H9 (cell line): Measurements from ENCODE around the gene FGFBP3. TPM values are rescaled to one million over a fixed set of nuclear protein-coding genes. Genes with fewer than 3 reads are reported as not detected.

Source experiments
- DNase-seq: peaks from one replicate; pipeline ENCODE4 v3.0.0-alpha.2; 2017
- H2AFZ ChIP-seq: one replicate; pipeline ENCODE4 v1.6.1; 2013; ENCODE audit warnings: mild to moderate bottlenecking, low read length, control low read depth, moderate library complexity
- H2AK5ac ChIP-seq: 2 replicates; pipeline ENCODE4 v1.6.1; 2013; ENCODE audit warnings: low read length, control low read depth, mixed read lengths; ENCODE audit not compliant: insufficient read length
- H2BK120ac ChIP-seq: one replicate; pipeline ENCODE4 v1.6.1; 2013; ENCODE audit warnings: low read depth, mild to moderate bottlenecking, low read length, control low read depth, inconsistent platforms; ENCODE audit not compliant: poor library complexity, severe bottlenecking
- H2BK12ac ChIP-seq: 2 replicates; pipeline ENCODE4 v1.6.1; 2013; ENCODE audit warnings: low read length, control low read depth, mixed read lengths, low read depth; ENCODE audit not compliant: insufficient read length
- H2BK15ac ChIP-seq: 2 replicates; pipeline ENCODE4 v1.6.1; 2013; ENCODE audit warnings: low read depth, low read length, control low read depth
- H2BK20ac ChIP-seq: one replicate; pipeline ENCODE4 v1.6.1; 2013; ENCODE audit warnings: low read depth, mild to moderate bottlenecking, low read length, control low read depth, inconsistent platforms; ENCODE audit not compliant: poor library complexity, severe bottlenecking
- H2BK5ac ChIP-seq: 2 replicates; pipeline ENCODE4 v1.6.1; 2013; ENCODE audit warnings: low read length, control low read depth, mixed read lengths; ENCODE audit not compliant: insufficient read length
- H3K14ac ChIP-seq: 2 replicates; pipeline ENCODE4 v1.6.1; 2013; ENCODE audit warnings: low read length, control low read depth; ENCODE audit not compliant: insufficient read depth
- H3K18ac ChIP-seq: 2 replicates; pipeline ENCODE4 v1.6.1; 2013; ENCODE audit warnings: low read depth, mild to moderate bottlenecking, mixed read lengths, low read length, control low read depth; ENCODE audit not compliant: insufficient read length
- H3K23ac ChIP-seq: 2 replicates; pipeline ENCODE4 v1.6.1; 2013; ENCODE audit warnings: low read length, control low read depth, mixed read lengths, low read depth; ENCODE audit not compliant: insufficient read length
- H3K23me2 ChIP-seq: 2 replicates; pipeline ENCODE4 v1.6.1; 2013; ENCODE audit warnings: low read depth, mild to moderate bottlenecking, mixed read lengths, low read length, control low read depth; ENCODE audit not compliant: insufficient read length, poor library complexity, severe bottlenecking
- H3K27ac ChIP-seq: 2 replicates; pipeline ENCODE4 v1.5.1; 2013; ENCODE audit warnings: low read length, control low read depth, mixed read lengths, low read depth; ENCODE audit not compliant: insufficient read length
- H3K27me3 ChIP-seq: 2 replicates; pipeline ENCODE4 v1.6.1; 2013; ENCODE audit warnings: low read length, control low read depth, inconsistent platforms; ENCODE audit not compliant: insufficient read depth
- H3K4ac ChIP-seq: 2 replicates; pipeline ENCODE4 v1.6.1; 2013; ENCODE audit warnings: low read depth, mild to moderate bottlenecking, control low read depth, inconsistent platforms, low read length, moderate library complexity
- H3K4me1 ChIP-seq: 2 replicates; pipeline ENCODE4 v1.6.1; 2013; ENCODE audit warnings: low read length, control low read depth, inconsistent platforms; ENCODE audit not compliant: insufficient read depth
- H3K4me2 ChIP-seq: 2 replicates; pipeline ENCODE4 v1.6.1; 2013; ENCODE audit warnings: low read length, control low read depth, mixed read lengths; ENCODE audit not compliant: insufficient read length, insufficient read depth
- H3K56ac ChIP-seq: 2 replicates; pipeline ENCODE4 v1.6.1; 2013; ENCODE audit warnings: low read depth, mild to moderate bottlenecking, mixed read lengths, low read length, control low read depth; ENCODE audit not compliant: insufficient read length
- H3K79me1 ChIP-seq: 2 replicates; pipeline ENCODE4 v1.6.1; 2013; ENCODE audit warnings: low read depth, mild to moderate bottlenecking, moderate library complexity, low read length, control low read depth, inconsistent platforms; ENCODE audit not compliant: insufficient read depth, poor library complexity, severe bottlenecking
- H3K79me2 ChIP-seq: 2 replicates; pipeline ENCODE4 v1.6.1; 2013; ENCODE audit warnings: low read length, control low read depth, inconsistent platforms; ENCODE audit not compliant: insufficient read depth
- H3K9ac ChIP-seq: 2 replicates; pipeline ENCODE4 v1.6.1; 2013; ENCODE audit warnings: low read length, control low read depth, mixed read lengths; ENCODE audit not compliant: insufficient read length; ENCODE audit errors: extremely low read depth
- H3K9me3 ChIP-seq: one replicate; pipeline ENCODE4 v1.6.1; 2013; ENCODE audit warnings: low read depth, low read length, inconsistent platforms; ENCODE audit not compliant: control insufficient read depth
- H3T11ph ChIP-seq: one replicate; pipeline ENCODE4 v1.6.1; 2013; ENCODE audit warnings: mild to moderate bottlenecking, low read length, control low read depth, inconsistent platforms
- H4K20me1 ChIP-seq: one replicate; pipeline ENCODE4 v1.6.1; 2013; ENCODE audit not compliant: control insufficient read depth, insufficient read length, insufficient read depth
- H4K5ac ChIP-seq: 2 replicates; pipeline ENCODE4 v1.6.1; 2013; ENCODE audit warnings: low read depth, mild to moderate bottlenecking, mixed read lengths, low read length, control low read depth; ENCODE audit not compliant: insufficient read length
- H4K8ac ChIP-seq: replicated peaks from 2 replicates; pipeline ENCODE4 v1.6.1; 2013; ENCODE audit warnings: low read length, control low read depth, mixed read lengths, low read depth; ENCODE audit not compliant: insufficient read length
- H4K91ac ChIP-seq: 2 replicates; pipeline ENCODE4 v1.6.1; 2013; ENCODE audit warnings: low read depth, mild to moderate bottlenecking, moderate library complexity, mixed read lengths, low read length, control low read depth; ENCODE audit not compliant: insufficient read length
- H3K27ac Mint-ChIP-seq, 3 experiments: 2 replicates in 2 of 3; 3 replicates in 1 of 3; pipeline ENCODE4 v1.8.0; 2020 to 2021; ENCODE audit warnings: mixed read lengths in 3 of 3, mild to moderate bottlenecking in 1 of 3, moderate library complexity in 1 of 3
- H3K27me3 Mint-ChIP-seq: 2 replicates; pipeline ENCODE4 v1.8.0; 2021; ENCODE audit warnings: low read depth, mild to moderate bottlenecking, moderate library complexity, mixed read lengths
- H3K36me3 Mint-ChIP-seq, 3 experiments: 2 replicates in 2 of 3; 3 replicates in 1 of 3; pipeline ENCODE4 v1.8.0; 2020 to 2021; ENCODE audit warnings: low read depth in 3 of 3, mixed read lengths in 3 of 3; ENCODE audit not compliant: insufficient read depth in 1 of 3
- H3K4me1 Mint-ChIP-seq, 2 experiments: 2 replicates each; pipeline ENCODE4 v1.8.0; 2020; ENCODE audit warnings: mixed read lengths in 2 of 2
- H3K4me3 Mint-ChIP-seq, 2 experiments: 2 replicates in 1 of 2; 3 replicates in 1 of 2; pipeline ENCODE4 v1.8.0; 2020 to 2021; ENCODE audit warnings: mild to moderate bottlenecking in 2 of 2, mixed read lengths in 2 of 2, moderate library complexity in 1 of 2
- H3K9me3 Mint-ChIP-seq, 2 experiments: 2 replicates in 1 of 2; 3 replicates in 1 of 2; pipeline ENCODE4 v1.8.0; 2020; ENCODE audit warnings: mild to moderate bottlenecking in 2 of 2, mixed read lengths in 2 of 2, moderate library complexity in 1 of 2
- WGBS: extraction: QIAGEN DNeasy Blood & Tissue Kit; methylation state at CpG from one replicate; pipeline ENCODE4 v1.1.7; 2013; ENCODE audit warnings: missing lambda C conversion rate, low lambda C conversion rate, mixed read lengths; ENCODE audit not compliant: insufficient read length; ENCODE audit errors: extremely low coverage; 5-methylcytosine and 5-hydroxymethylcytosine counted together
- total RNA-seq: library from RNA; stranded (reverse); gene quantifications from 2 replicates; pipeline ENCODE4 v1.2.1, GENCODE V29; 2021
- TF ChIP-seq, protein P1 (sequence below): fragments of 200-600 bp; sonication (generic); conservative IDR thresholded peaks from 3 replicates; pipeline ENCODE4 v1.8.0; 2021; ENCODE audit warnings: antibody characterized with exemption, mild to moderate bottlenecking

The FGFBP3 gene
- total RNA-seq, 1 experiment from 2014 or later = 49.3 TPM

DNA sequence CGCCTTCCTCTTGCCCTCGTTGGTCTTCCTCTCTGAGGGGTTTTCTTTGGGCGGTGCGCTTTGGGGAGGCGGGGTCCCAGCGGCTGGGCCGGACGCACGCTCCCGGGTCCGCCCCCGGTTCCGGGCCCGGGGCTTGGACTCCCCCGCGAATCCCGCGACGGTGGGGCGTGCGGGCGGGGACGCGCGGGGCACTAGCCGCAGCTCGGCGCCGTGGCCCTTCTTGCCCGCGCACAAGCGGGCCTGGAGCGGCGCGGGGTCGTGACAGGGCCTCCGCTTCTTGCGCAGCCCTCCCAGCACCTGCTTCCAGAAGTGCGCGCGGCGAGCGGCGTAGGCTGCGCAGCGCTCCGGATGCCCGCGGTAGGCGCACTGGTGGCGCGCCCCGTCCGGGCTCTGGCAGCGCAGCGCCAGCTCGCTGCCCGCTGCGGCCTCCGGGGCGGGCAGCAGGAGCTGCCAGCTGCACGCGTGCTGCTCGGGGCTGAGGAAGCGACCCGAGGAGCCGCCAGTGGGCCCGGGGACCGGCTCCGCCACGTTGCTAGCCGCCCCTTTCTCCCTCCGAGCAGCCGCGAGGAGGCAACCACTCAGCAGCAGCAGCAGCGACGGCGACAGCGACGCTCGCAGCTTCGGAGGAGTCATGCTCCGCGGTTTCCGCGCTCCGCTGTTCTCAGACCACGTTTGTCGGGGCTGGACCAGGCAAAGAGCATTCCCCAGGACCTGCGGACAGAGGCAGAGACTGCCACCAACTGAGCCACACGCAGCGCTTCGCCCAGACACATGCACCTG lies 759 bp downstream of the FGFBP3 start:
- no peaks in the 10 kb centered on the region for H3K4me1 ChIP-seq
- H3K27ac Mint-ChIP-seq = peak overlapping the region; percentile 78 to 96 (median 95)
- no peak overlapping the region for H3K56ac ChIP-seq

More for the DNA sequence above, 759 bp downstream of the FGFBP3 start:
- Histone ChIP-seq H3K27me3 (no peaks in the 10 kb centered on the region), H2BK15ac (no peak overlapping the region), H2AK5ac (no peak overlapping the region), H4K8ac (no peak overlapping the region), H3K79me1 (no peaks in the 10 kb centered on the region), H3K27ac (no peak overlapping the region), H4K91ac (no peak overlapping the region), H4K5ac (no peak overlapping the region), H4K20me1 (no peaks in the 10 kb centered on the region), H3T11ph (no peak overlapping the region), H2BK5ac (no peak overlapping the region), H3K23ac (no peak overlapping the region), H3K14ac (peak overlapping the region; percentile 86), H3K9ac (peak overlapping the region; percentile 71), H3K23me2 (peaks cover 14% of the 10 kb centered on the region), H3K4ac (no peak overlapping the region), H3K79me2 (peaks cover 4% of the 10 kb centered on the region; the same call in 1 of the 2 replicates), H2BK120ac (no peak overlapping the region), H3K9me3 (no peaks in the 10 kb centered on the region), H3K18ac (peak overlapping the region; percentile 2), H2BK12ac (no peak overlapping the region), H3K4me2 (peak overlapping the region; percentile 87), H2BK20ac (no peak overlapping the region), H2AFZ (no peak overlapping the region)
- DNase-seq = peak; percentile 82
- H3K4me1 Mint-ChIP-seq = peaks cover 24 to 35% of the 10 kb centered on the region in 2 experiments
- H3K27me3 Mint-ChIP-seq = no peaks in the 10 kb centered on the region
- H3K36me3 Mint-ChIP-seq = peaks cover 21 to 35% (median 28%) of the 10 kb centered on the region in 3 experiments
- peak overlapping the region; percentile 88 to 91 for H3K4me3 Mint-ChIP-seq
- TF ChIP-seq, protein P1, sequence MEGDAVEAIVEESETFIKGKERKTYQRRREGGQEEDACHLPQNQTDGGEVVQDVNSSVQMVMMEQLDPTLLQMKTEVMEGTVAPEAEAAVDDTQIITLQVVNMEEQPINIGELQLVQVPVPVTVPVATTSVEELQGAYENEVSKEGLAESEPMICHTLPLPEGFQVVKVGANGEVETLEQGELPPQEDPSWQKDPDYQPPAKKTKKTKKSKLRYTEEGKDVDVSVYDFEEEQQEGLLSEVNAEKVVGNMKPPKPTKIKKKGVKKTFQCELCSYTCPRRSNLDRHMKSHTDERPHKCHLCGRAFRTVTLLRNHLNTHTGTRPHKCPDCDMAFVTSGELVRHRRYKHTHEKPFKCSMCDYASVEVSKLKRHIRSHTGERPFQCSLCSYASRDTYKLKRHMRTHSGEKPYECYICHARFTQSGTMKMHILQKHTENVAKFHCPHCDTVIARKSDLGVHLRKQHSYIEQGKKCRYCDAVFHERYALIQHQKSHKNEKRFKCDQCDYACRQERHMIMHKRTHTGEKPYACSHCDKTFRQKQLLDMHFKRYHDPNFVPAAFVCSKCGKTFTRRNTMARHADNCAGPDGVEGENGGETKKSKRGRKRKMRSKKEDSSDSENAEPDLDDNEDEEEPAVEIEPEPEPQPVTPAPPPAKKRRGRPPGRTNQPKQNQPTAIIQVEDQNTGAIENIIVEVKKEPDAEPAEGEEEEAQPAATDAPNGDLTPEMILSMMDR = peak; percentile 56
- peaks cover 2 to 8% of the 10 kb centered on the region in 2 experiments; a peak in 2 of 5 replicates for H3K9me3 Mint-ChIP-seq
- WGBS = no CpG with 5 or more reads among the region's 93 CpGs
